Measurements from ENCODE around the gene ETV7. TPM values are rescaled to one million over a fixed set of nuclear protein-coding genes. Genes with fewer than 3 reads are reported as not detected.

The ETV7 gene
- total and polyA plus RNA-seq, 2 of the 13 experiments (the other 11 are each of a cell fraction or from before 2014, with no cell fraction given) = not detected

DNA sequence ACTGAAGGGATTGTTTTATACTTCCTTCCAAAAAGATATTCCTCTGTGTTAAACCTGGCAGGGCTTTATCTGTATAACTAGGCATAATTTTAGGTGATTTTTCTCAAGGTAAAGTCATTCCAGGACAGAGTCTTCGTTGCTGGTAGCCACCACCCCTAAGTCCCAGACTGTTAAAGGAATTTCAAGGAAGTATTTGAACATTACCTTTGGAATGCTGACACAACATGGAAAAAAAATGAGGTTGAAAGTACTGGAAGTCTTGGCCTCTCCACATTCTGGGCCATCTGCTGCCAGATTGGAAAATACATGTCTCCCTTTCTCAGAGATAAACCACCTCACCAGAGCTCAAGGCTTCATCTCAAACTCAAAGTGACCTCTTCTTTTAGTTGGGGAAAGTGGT lies 27.0 kb upstream of the ETV7 start:
- no TSS peak for BruUV-seq (replicated peaks)
- FAIRE-seq (no peak), DNase-seq (ENCODE audit: low spot score) (no peak), ATAC-seq (no peak)
- no peak overlapping the region for H3K4me3 ChIP-seq (replicated peaks in 1 of 3; ENCODE audit: insufficient read depth in 1 of 3, low read depth in 2 of 3, low read length in 3 of 3)
- 5% methylated on average over 1 of the region's 1 CpG for WGBS (ENCODE audit: low lambda C conversion rate)
- H2AFZ ChIP-seq (ENCODE audit: low read length) = no peak overlapping the region
- intact Hi-C loops (cut with micrococcal nuclease; ENCODE audit: unreplicated experiment) (no loop called here), in situ Hi-C loops (cut with HindIII; ENCODE audit: extremely low pct_ligation_motif_present, low pct_unique_long_range_greater_than_20kb) (no loop called here)
- H3K27ac ChIP-seq (ENCODE audit: extremely low read length, insufficient read depth, low read length) = no peak overlapping the region
- H3K4me1 ChIP-seq (ENCODE audit: insufficient read depth, low read length) = no peaks in the 10 kb centered on the region
- H3K36me3 ChIP-seq (replicated peaks in 1 of 2; ENCODE audit: control insufficient read depth in 1 of 2, insufficient read depth in 2 of 2, low read length in 2 of 2) = no peaks in the 10 kb centered on the region
- TF ChIP-seq FOXK1 (CRISPR knock-in tag; IDR thresholded peaks at IDR 0.05; ENCODE audit: borderline replicate concordance, low read depth) = no peak
- no peak for TF ChIP-seq MTF1 (CRISPR knock-in tag; IDR thresholded peaks at IDR 0.05)
- TF ChIP-seq SIN3A (IDR thresholded peaks at IDR 0.05; ENCODE audit: borderline replicate concordance, low read depth, low read length) = no peak
- no peak for TF ChIP-seq ZFP41 (CRISPR knock-in tag; IDR thresholded peaks at IDR 0.05; ENCODE audit: borderline replicate concordance)
- H3K27me3 ChIP-seq (ENCODE audit: control insufficient read depth in 1 of 2, insufficient read depth in 2 of 2, low read length in 2 of 2) = no peaks in the 10 kb centered on the region
- H3K9ac ChIP-seq (ENCODE audit: insufficient read depth, low read depth, low read length) = no peak overlapping the region
- no peaks in the 10 kb centered on the region for H3K79me2 ChIP-seq (ENCODE audit: insufficient read depth, low read length)
- POLR2A ChIA-PET = no interaction called here
- H3K9me3 ChIP-seq (ENCODE audit: low read length) = no peaks in the 10 kb centered on the region
- CTCF ChIA-PET (ENCODE audit: low intra/inter-chr PET ratio, low total read pairs) = no interaction called here
- no peak overlapping the region for H3K4me2 ChIP-seq (ENCODE audit: low read depth, low read length)
- no peaks in the 10 kb centered on the region for H4K20me1 ChIP-seq (ENCODE audit: insufficient read depth, low read length)

DNA sequence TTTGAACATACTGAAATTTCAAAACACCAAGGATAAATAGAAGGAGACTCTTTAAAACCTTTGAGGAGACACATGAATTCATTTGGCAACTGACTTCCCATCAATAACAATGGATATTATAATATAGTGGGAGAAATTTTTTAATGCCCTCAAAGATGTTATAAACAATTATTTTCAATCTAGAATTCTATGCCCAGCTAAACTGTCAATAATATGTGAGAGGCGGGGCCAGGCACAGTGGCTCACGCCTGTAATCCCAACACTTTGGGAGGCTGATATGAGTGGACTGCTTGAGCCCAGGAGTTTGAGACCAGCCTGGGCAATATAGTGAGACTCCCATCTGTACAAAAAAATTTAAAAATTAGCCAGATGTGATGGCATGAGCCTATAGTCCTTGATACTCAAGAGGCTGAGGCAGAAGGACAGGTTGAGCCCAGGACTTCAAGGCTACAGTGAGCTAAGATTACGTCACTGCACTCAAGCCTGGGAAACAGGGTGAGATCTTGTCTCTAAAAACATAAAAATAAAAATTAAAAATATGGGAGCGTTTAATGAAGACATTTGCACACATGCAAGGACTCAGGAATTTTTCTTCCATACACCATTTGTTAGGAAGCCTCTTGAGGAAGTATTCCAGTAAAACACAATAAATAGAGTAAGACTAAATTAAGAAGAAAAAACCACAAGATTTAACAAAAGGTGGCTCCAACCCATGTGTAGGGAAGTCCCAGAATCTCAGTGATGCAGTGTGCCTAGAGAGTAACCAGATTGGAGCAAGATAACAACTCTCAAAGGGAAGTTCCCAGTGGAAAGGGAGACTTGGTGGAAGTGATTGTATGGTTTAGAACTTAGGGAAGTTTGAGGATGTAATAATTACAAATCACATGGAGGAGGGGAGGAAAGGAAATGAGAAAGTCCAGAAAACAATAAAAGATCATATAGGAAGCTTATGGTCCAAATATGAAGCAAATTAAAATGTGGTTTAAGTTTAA lies 26.3 kb upstream of the ETV7 start:
- Histone ChIP-seq H2AFZ (ENCODE audit: low read length) (no peak overlapping the region), H3K4me2 (ENCODE audit: low read depth, low read length) (no peak overlapping the region), H3K9ac (ENCODE audit: insufficient read depth, low read depth, low read length) (no peak overlapping the region), H3K4me3 (replicated peaks in 1 of 3; ENCODE audit: insufficient read depth in 1 of 3, low read depth in 2 of 3, low read length in 3 of 3) (no peak overlapping the region), H3K9me3 (ENCODE audit: low read length) (no peaks in the 10 kb centered on the region), H4K20me1 (ENCODE audit: insufficient read depth, low read length) (no peaks in the 10 kb centered on the region), H3K4me1 (ENCODE audit: insufficient read depth, low read length) (no peaks in the 10 kb centered on the region), H3K27me3 (ENCODE audit: control insufficient read depth in 1 of 2, insufficient read depth in 2 of 2, low read length in 2 of 2) (no peaks in the 10 kb centered on the region), H3K79me2 (ENCODE audit: insufficient read depth, low read length) (no peaks in the 10 kb centered on the region), H3K36me3 (replicated peaks in 1 of 2; ENCODE audit: control insufficient read depth in 1 of 2, insufficient read depth in 2 of 2, low read length in 2 of 2) (no peaks in the 10 kb centered on the region), H3K27ac (ENCODE audit: extremely low read length, insufficient read depth, low read length) (no peak overlapping the region)
- DNase-seq (ENCODE audit: low spot score) (no peak), FAIRE-seq (no peak), ATAC-seq (no peak)
- no TSS peak for BruUV-seq (replicated peaks)
- TF ChIP-seq ATF7 (IDR thresholded peaks at IDR 0.05) = peak; percentile 79
- TF ChIP-seq ATF7 (CRISPR knock-in tag; IDR thresholded peaks at IDR 0.05) = no peak
- TF ChIP-seq SRSF1 (optimal IDR thresholded peaks at IDR 0.05; ENCODE audit: low read depth, low read length) = no peak
- 0 out of 2 replicates have a peak, but pooled peaks have one; percentile 31 for TF ChIP-seq CREB1 (IDR thresholded peaks at IDR 0.05)
- TF ChIP-seq CREB1 (CRISPR knock-in tag; IDR thresholded peaks at IDR 0.05) = no peak
- TF ChIP-seq CEBPG (CRISPR knock-in tag; IDR thresholded peaks at IDR 0.05) = no peak
- POLR2A ChIA-PET = no interaction called here
- 55% methylated on average over 4 of the region's 4 CpGs for WGBS (ENCODE audit: low lambda C conversion rate)
- in situ Hi-C loops (cut with HindIII; ENCODE audit: extremely low pct_ligation_motif_present, low pct_unique_long_range_greater_than_20kb) (no loop called here), intact Hi-C loops (cut with micrococcal nuclease; ENCODE audit: unreplicated experiment) (no loop called here)
- CTCF ChIA-PET (ENCODE audit: low intra/inter-chr PET ratio, low total read pairs) = no interaction called here
